Measurements from ENCODE around the gene TGFBI. TPM values are rescaled to one million over a fixed set of nuclear protein-coding genes. Genes with fewer than 3 reads are reported as not detected.

TGFBI gene
- total RNA-seq, 1 experiment from 2014 or later, result 4.8 TPM

DNA sequence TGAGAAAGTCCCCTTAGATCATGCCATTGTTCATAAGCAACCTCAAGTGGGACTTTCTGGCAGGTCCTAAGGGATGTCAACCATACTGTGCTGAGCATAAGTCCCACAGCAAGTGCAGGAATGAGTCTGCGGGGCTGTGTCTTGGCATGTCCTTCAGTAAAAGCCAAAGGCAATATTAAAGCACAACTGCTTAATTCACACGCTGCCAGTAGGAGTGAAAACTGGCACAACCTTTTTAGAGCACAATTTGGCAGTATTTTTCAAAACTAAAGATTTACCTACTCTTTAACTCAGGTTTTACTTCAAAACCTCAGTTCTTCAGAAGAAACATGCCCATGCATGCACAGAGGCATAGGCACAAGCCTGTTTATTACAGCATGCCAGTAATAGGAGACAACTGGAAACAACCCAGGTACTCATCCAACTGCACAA lies 79.4 kb downstream of the TGFBI start:
- no peak overlapping the region for H3K27ac ChIP-seq
- H3K36me3 ChIP-seq, result no peaks in the 10 kb centered on the region
- no peak for DNase-seq
- no peak overlapping the region for H3K4me3 ChIP-seq
- no peaks in the 10 kb centered on the region for H3K27me3 ChIP-seq
- no peaks in the 10 kb centered on the region for H3K9me3 ChIP-seq (replicated peaks)
- peaks cover 4% of the 10 kb centered on the region; the same call in 1 of the 2 replicates for H3K4me1 ChIP-seq

DNA sequence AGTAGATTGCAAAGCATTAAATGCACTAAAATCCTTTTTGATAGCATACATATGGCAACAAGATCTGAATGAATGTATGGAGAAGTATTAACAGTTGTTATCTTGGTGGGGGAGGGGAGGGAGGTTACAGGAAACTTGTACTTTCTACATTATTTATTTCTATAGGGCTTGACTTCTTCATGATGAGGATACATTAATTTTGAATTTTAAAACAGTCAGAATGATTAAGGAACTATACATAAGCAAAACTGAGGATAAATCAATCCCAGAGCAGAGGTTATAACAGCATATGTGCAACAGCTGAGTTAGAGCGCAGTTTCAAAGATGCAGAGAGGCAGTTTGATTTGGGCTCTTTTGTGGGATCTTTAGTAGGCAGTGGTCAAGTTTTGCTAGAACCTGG lies 80.0 kb downstream of the TGFBI start:
- no peak overlapping the region for H3K27ac ChIP-seq
- H3K4me1 ChIP-seq, result peaks cover 6% of the 10 kb centered on the region; the same call in 1 of the 2 replicates
- H3K9me3 ChIP-seq (replicated peaks), result no peaks in the 10 kb centered on the region
- no peak overlapping the region for H3K4me3 ChIP-seq
- H3K27me3 ChIP-seq, result no peaks in the 10 kb centered on the region
- no peaks in the 10 kb centered on the region for H3K36me3 ChIP-seq
- no peak for DNase-seq

DNA sequence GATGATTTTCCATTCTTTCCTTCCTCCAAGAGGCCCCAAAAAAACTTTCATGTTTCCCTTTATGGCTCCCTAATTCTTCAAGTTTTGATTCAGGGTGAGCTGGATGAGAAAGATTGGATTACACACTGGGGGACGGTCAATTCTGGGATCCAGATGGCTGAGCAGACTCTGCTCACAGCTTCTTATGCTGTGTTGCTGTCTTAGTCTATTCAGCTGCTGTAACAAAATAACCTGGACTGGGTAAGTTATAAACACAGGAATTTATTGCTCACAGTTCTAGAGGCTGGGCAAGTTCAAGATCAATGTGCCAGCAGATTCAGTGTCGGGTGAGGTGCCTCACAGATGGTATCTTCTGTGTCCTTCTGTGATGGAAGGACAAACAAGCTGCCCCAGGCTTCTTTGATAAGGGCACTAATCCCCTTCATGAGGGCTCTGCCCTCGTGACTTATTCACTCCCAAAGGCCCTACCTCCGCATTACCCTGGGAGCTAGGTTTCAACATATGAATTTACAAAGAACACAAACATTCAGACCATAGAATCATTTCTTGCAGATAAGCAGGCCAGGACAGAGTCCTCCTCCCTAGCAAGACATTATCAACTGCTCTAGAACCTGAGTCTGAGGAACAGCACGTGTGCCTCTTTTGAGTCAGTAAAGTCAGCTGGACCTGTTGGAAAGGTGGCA lies 80.8 kb downstream of the TGFBI start:
- no peak for DNase-seq
- peaks cover 9% of the 10 kb centered on the region; the same call in 1 of the 2 replicates for H3K4me1 ChIP-seq
- H3K4me3 ChIP-seq, result no peak overlapping the region
- no peaks in the 10 kb centered on the region for H3K27me3 ChIP-seq
- no peak overlapping the region for H3K27ac ChIP-seq
- H3K36me3 ChIP-seq, result no peaks in the 10 kb centered on the region
- H3K9me3 ChIP-seq (replicated peaks), result no peaks in the 10 kb centered on the region

Other genes starting within 250 kb of the TGFBI start
- gene SLC25A48, start 194.3 kb upstream of the TGFBI start, total RNA-seq (2014; rRNA removed; shearing (Covaris generic)), result not detected in 2 replicates
- not detected in 2 replicates for gene IL9, start 133.1 kb upstream of the TGFBI start, total RNA-seq (2014; rRNA removed; shearing (Covaris generic))
- gene LECT2, start 74.0 kb upstream of the TGFBI start, total RNA-seq (2014; rRNA removed; shearing (Covaris generic)), result not detected in 2 replicates
- 63.4 and 79.5 TPM in 2 replicates for gene SMAD5, start 103.9 kb downstream of the TGFBI start, total RNA-seq (2014; rRNA removed; shearing (Covaris generic))
- 0.06 TPM in 1 of 2 replicates, not detected in the other for gene SMIM32, start 164.2 kb downstream of the TGFBI start, total RNA-seq (2014; rRNA removed; shearing (Covaris generic))

All from SJCRH30 (cell line).